ENCODE results near the gene NFKBIL1.

DNA sequence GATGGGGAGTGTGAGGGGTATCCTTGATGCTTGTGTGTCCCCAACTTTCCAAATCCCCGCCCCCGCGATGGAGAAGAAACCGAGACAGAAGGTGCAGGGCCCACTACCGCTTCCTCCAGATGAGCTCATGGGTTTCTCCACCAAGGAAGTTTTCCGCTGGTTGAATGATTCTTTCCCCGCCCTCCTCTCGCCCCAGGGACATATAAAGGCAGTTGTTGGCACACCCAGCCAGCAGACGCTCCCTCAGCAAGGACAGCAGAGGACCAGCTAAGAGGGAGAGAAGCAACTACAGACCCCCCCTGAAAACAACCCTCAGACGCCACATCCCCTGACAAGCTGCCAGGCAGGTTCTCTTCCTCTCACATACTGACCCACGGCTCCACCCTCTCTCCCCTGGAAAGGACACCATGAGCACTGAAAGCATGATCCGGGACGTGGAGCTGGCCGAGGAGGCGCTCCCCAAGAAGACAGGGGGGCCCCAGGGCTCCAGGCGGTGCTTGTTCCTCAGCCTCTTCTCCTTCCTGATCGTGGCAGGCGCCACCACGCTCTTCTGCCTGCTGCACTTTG, 28.0 kb downstream of the NFKBIL1 start, which contains the start of gene TNF:
- TF ChIP-seq, protein P1, sequence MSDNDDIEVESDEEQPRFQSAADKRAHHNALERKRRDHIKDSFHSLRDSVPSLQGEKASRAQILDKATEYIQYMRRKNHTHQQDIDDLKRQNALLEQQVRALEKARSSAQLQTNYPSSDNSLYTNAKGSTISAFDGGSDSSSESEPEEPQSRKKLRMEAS (IDR thresholded peaks at IDR 0.05; ENCODE audit: low read depth): no peak
- TF ChIP-seq, protein P2, sequence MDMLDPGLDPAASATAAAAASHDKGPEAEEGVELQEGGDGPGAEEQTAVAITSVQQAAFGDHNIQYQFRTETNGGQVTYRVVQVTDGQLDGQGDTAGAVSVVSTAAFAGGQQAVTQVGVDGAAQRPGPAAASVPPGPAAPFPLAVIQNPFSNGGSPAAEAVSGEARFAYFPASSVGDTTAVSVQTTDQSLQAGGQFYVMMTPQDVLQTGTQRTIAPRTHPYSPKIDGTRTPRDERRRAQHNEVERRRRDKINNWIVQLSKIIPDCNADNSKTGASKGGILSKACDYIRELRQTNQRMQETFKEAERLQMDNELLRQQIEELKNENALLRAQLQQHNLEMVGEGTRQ (IDR thresholded peaks at IDR 0.05; ENCODE audit: borderline replicate concordance, low read depth, low read length): no peak
- TF ChIP-seq EP300 (IDR thresholded peaks at IDR 0.05; ENCODE audit: borderline replicate concordance in 1 of 2, low read depth in 1 of 2, low read length in 1 of 2) (no peak), MXI1 (IDR thresholded peaks at IDR 0.05; ENCODE audit: low read depth, low read length) (no peak), TEAD4 (IDR thresholded peaks at IDR 0.05; ENCODE audit: borderline replicate concordance, insufficient read depth) (no peak), POLR2AphosphoS5 (IDR thresholded peaks at IDR 0.05; ENCODE audit: low read depth, low read length) (no peak), GATA2 (CRISPR knock-in tag; IDR thresholded peaks at IDR 0.05) (no peak)
- TF ChIP-seq, protein P3, sequence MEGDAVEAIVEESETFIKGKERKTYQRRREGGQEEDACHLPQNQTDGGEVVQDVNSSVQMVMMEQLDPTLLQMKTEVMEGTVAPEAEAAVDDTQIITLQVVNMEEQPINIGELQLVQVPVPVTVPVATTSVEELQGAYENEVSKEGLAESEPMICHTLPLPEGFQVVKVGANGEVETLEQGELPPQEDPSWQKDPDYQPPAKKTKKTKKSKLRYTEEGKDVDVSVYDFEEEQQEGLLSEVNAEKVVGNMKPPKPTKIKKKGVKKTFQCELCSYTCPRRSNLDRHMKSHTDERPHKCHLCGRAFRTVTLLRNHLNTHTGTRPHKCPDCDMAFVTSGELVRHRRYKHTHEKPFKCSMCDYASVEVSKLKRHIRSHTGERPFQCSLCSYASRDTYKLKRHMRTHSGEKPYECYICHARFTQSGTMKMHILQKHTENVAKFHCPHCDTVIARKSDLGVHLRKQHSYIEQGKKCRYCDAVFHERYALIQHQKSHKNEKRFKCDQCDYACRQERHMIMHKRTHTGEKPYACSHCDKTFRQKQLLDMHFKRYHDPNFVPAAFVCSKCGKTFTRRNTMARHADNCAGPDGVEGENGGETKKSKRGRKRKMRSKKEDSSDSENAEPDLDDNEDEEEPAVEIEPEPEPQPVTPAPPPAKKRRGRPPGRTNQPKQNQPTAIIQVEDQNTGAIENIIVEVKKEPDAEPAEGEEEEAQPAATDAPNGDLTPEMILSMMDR (IDR thresholded peaks at IDR 0.05): no peak
